Middle frontal gyrus (tissue), 1 donor: ENCODE measurements around the gene NDFIP2.

Source experiments
- DNase-seq: peaks from one replicate; pipeline ENCODE4 v3.0.0-alpha.2; 2015; ENCODE audit warnings: low spot score; ENCODE audit errors: extremely low spot score

The NDFIP2 gene

DNA sequence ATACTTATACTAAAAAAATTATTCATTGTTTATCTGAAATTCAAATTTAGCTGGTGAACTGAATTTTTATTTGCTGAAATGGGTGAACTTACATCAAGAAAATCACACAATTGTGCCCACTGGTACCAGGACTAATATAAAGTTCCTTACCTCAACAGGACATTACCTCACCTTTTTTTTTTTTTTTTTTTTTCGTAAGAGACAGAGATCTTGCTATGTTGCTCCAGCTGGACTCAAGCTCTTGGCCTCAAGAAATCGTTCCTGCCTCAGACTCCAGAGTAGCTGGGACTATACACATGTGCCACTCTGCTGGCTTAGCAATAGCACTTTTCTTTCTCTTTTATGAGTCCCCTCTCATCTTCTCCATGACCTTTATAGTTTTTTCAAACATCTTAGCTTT, 22.5 kb upstream of the NDFIP2 start:
- DNase-seq: no peak

DNA sequence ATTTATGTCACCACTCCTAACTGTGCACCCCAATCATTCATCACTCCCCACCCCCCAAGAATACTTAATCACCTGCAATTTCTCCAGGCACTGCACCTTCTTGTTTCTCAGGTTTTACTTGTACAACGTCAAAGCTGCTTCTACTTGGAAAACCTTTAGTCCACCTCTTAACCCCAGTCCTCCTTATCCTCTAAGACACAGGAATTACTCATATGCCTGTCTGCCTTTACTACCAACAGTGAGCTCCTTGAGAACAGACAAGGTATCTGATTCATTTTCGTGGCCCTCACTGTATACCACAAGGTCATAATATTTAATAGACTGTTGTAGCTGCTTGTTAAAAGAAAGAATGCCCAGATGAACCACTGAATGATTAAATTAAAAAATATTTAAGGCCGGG, 21.0 kb upstream of the NDFIP2 start:
- no peak for DNase-seq

DNA sequence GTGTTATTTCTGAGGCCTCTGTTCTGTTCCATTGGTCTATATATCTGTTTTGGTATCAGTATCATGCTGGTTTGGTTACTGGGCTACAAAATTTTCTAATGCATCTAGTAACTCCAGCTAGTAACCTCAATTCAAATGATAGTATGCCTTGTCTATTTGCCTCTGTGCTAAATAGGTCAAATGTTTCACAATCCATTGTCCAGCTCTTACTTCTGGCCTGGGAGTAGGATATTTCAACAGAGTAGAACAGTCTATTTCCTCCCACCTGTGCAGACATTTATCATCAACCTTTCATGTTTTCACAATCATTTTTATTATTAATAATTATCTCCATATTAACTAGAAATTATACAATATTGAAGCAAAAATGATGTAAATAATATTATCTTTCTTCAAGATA, 18.1 kb upstream of the NDFIP2 start:
- no peak for DNase-seq

DNA sequence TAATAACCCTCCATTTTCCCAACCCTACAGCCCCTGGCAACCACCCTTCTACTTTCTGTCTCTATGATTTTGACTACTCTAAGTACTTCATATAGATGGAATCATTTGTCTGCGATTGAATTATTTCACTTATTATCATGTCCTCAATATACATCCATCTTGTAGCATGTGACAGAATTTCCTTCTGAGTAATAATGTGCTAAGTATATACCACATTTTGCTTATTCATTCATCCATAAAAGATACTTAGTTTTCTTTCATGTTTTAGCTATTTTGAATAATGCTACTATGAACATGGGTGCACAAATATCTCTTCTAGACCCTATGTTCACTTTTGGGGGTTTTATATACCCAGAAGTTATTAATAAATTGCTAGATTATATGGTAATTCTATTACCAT, 17.4 kb upstream of the NDFIP2 start:
- no peak for DNase-seq

DNA sequence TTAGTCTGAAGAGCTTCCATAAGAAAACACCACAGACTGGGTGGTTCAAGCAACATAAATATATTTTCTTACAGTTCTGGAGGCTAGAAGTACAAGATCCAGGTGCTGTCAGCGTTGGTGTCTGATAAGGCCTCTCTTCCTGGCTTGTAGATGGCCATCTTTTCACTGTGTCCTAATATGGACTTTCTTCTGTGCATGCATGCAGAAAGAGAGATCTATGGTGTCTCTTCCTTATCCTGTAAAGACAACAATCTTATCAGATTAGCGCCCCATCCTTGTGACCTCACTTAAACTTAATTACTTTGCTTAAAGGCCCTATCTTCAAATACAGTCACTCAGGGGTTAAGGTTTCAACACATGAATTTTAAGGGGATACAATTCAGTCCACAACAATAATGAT, 14.1 kb upstream of the NDFIP2 start:
- DNase-seq: no peak

DNA sequence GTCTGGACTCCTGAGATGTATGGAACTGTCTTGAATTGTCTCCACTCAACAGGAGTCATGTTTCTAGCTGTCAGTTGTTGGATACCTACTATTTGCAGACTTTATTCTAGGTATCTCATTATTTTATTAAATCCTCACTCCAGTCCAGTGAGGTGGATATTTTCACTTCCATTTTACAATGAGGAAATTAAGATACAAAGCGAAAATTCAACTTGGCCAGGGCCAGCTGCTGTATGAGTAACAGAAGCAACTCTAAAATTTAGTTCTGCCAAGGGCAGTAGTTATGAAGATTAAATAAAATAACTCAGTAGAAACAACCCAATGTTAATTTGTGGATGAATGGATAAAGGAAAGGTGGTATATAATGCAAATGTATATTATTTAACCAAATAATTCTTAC, 12.6 kb upstream of the NDFIP2 start:
- no peak for DNase-seq

DNA sequence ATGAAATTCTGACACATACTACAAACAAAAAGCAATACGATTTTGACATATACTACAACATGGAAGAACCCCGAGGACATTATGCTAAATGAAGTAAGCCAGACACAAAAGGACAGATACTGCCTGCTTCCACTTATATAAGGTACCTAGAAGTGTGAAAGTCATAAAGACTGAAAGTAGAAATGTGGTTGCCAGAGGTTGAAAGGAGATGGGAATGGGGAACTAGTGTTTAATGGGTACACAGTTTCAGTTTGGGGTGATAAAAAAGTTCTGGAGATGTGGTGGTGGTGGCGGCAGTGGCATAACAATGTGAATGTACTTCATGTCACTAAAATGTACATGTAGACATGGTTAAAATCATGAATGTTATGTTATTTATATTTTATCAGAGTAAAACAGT, 12.1 kb upstream of the NDFIP2 start:
- no peak for DNase-seq

DNA sequence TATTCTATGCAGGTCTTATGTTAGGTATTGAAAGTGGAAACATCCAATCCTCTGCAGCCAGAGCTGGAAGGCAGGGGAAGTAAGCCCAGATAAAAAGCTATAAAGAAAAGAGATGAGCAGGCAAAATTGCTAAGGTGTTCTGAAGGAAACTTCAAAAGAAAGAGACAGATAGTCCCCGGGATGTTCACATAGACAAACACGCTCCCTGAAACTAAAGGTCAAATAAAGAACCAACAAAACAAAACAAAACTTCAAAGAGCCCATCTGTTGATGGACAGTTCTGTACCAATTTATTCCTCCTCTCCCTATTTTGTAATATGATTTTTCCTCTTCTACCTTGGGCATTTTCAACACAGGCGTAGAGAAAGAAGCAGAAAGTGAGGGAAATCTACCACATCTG, 11.3 kb upstream of the NDFIP2 start:
- no peak for DNase-seq

DNA sequence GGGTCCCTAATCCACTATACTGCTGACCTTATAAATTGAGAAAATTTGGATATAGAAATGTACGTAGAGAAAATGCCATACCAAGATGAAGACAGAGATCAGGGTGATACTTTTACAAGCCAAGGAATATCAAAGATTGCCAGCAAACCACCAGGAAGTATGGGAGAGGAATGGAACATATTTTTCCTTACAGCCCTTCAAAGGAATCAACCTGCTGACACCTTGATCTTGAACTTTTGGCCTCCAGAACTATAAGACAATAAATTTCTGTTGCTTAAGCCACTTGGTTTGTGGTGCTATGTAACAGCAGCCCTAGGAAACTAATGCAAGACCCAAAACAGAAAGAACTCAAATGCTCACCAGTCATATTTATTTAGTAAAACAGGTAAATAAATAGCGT, 10.3 kb upstream of the NDFIP2 start:
- DNase-seq: no peak

DNA sequence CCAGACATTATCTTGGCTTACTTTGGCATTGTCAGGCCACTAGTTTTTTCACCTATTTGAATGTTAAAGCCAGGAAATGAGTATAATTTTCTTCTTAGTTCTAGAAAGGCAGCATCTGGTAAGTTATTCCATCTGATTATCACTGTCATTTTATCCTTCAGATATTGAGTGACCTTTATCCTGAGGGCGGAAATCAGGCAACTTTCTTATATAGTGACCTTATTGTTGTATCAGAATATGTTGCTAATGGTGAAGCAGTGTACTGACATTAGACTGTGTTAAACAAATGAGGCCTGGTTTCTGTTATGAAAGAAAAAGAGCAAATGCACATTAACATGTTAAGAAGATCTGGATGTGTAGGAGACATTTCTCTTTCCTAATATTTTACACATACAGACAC, 5.4 kb upstream of the NDFIP2 start:
- DNase-seq: no peak

DNA sequence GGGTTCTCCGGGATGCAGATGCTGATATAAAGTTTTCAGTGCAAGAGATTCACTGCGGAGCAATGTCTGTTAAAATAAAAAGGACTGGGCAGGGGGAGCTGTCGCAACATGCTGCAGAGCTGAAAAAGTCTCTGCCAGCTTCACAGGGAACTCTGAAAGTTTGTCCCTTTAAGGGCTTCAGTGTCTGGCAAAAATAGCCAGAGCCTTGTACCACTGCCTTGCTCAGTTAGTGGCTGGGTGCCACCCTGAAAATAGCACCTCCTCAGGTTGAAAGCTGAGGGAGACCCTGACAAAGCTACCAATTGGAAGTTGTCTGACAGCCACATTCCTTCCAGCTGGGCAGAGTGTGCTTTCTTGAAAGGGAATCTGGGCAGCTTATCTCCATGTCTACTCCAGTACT, 3.0 kb upstream of the NDFIP2 start:
- no peak for DNase-seq

DNA sequence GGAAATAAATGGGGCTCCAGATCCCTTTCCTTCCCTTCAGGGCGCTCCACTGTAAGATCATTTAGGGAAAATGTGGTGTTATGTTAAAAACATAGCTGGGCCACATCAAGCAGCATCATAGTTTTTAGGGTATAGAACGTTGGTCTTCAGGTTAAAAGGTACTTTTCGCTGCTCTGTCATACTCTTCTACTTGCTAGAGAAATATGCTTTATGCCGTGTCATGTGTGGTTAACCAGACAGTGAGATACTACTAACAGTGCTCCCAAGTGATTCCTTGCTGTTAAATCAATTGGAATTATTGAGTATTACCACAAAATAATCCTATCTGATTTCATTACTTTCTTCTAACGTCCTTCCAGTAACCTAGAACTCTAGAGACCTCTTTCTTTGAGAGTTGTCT, 1.1 kb upstream of the NDFIP2 start:
- no peak for DNase-seq

DNA sequence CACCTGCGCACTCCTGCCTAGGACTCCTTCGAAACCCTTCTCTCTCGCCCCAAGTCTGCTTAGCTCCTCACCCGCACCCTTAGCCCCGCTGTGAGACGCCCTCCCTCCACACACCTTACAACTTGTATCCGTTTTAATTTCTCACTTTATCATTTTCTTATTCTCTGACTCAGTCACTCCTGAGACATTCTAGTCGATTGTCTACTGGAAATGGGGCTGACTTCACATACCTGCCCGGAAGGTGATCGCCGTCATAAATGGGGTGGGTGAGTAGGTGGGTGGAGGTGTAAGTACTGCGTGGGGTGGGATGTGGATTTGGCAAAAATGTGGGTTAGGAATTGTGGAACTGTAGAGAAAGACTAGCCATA, 714 bp downstream of the NDFIP2 start:
- DNase-seq: no peak

DNA sequence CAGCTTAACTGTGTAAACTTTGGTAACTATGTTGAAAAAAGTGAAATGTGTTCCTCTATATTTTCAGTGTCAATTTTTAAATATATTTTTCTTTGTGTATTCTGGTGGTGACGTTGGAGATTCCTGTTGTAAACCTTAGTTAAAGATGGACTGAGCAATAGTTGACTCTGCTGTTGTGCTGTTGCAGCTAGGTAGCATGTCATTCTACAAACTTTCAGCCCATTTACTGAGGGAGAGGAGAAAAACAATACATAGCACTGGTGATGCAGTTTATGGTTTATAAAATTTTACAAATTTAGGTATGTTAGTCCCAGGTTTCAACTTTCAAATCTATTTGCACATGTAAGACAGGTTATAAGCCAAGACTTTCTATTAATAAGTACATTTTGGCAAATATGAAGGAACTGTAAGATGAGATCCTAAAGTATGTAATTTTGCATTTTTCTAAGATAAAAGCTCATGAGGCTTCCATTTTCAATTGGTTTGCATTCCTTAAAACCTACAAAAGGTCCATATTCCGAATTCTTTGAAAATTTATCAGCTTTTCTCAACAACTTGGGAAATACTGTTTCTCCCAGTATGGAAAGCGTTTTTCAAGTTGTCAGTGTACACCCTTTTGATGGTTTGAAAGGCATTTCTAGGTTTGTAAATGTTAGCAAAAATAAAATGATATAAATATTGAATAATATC, 1.5 kb downstream of the NDFIP2 start:
- DNase-seq: no peak

DNA sequence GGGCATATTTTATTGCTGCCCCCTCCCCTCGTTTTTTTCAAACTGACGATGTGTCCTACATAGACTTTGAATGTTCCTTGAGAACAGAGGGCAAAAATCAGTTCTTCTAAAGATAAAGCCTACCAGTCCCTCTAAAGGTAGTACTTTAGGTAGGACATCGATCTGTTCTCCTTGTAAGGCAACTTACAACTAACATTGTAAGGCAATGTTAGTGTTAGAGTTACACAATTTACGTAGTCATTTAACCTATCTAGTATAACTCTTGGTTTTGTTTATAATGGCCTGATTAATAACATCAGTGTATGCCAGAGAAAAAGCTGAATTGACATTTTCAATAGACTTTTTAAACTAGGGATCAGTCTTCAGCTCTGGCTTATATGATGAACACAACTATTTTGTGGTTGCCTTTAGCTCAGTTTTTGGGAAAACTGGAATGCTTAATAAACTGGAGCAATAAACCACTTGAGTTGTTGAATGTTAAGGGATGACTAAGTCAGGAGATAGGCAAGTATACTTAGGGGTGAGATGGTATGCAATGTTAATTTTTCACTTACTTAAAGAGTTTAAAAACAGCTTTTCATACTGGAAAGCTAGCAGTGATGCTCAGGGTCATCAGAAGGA, 2.2 kb downstream of the NDFIP2 start:
- DNase-seq: no peak

DNA sequence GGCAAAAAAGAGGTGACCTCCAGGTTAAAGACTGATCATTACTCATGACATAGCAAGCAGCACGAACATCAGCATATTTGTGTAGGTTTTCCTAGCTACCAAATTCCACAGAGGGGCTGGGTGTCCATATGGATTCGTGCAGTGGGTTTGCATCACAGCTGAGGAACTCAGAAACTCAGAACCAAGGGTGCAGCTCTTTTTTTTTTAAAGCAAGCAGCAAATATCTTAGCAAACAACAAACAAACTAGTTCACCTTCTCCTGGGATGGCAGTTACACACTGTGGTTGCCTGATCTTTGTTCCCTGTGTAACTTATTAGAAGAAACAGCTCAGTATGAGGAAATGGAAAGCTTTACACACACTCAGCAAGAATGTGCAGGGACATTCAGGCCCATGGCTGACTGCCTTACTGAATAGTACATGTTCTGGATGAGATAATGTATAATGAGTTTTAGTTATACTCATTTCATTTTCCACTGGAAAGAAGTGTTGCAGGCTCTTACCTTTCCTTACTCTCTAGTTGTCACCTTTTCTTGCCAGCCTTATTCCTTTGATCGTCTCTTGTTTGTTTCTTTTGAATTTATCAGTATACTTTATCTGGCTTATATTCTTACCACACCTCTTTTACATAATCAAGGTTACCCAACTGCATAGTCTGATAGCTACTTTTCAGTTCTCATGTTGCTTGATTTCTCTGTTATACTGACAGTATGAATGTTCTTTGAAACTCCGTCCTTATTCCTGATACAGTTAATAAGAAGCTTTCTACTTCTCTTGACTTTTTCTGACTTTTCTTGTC, 4.3 kb downstream of the NDFIP2 start:
- DNase-seq: no peak

DNA sequence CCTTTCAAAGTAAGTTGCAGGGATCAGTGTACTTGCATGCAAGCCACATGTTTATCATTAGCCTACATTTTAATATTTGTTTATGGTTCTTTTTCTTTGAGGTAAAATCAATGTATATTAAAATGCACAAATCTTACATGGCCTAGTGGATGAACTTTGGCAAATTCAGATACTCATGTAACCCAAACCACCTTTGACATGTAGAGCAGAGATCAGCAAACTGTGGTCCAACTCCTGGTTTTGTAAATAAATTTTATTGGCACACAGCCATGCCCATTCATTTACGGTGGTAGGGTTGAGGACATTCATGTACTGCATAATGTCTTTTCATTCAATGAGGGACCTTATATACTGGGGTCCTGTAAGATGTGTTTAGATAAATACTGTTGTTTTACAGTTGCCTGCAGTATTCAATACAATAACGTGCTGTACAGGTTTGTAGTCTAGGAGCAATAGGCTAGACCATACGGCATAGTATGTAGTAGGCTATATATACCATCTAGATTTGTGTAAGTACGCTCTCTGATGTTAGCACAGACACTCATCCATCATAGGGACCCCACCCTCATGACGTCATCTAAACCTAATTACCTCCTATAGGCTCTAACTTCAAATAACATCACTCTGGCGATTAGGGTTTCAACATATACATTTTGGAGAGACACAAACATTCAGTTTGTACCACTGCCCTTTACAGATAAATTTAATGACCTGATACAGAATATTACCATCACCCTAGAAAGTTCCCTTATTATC, 5.7 kb downstream of the NDFIP2 start:
- DNase-seq: no peak

DNA sequence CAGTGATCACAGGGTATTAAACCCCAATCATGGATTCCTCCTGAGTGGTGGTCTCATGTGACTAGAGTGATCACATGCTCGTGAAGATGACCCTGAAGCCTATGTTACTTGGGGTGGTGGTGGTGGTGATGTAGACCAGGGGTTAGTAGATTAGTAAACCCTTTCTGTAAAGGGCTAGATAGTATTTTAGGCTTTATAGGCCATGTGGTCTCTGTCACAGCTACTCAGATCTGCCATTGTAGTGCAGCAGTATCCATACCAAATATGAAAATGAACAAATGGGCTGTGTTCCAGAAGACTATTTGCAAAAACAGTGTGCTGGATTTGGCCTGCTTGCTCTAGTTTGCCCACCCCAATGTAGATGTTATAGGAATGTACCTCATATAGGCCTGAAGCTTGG, 9.4 kb downstream of the NDFIP2 start:
- DNase-seq: no peak

DNA sequence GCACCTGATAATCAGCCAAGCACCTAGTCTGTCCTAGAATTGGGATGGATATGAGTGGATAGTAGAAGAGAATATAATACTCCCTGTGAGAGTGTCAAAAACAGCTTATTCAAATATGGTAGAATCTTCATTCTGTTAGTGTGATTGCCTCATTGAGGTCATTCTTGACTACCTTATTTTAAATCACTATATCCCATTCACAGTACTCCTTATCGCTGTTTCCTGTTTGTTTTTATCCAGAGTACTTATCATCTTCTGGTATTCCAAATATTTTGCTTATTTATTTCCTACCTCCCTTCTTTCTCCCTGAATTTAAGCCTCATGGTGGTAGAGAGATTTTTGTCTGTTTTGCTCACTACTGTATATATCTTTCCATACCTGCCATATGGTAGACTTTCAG, 9.9 kb downstream of the NDFIP2 start:
- DNase-seq: no peak

DNA sequence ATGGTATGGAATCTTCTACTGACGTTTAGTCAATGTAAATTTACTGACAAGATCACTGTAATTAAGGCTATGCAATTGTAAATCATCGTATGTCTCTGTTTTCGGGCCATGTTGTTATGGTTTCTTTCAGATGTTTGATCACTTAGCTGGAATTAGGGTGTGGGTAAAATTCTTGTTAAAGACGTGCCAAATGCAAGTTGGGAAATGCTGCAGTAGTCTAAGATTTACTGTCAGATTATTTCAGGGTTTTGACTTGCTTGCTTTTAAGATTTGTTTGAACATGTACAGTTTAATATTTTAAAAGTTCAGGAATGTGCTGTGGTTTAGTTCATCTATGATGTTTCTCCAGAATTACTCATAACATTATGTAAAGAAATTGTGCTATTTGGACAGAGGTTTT, 10.8 kb downstream of the NDFIP2 start:
- no peak for DNase-seq

DNA sequence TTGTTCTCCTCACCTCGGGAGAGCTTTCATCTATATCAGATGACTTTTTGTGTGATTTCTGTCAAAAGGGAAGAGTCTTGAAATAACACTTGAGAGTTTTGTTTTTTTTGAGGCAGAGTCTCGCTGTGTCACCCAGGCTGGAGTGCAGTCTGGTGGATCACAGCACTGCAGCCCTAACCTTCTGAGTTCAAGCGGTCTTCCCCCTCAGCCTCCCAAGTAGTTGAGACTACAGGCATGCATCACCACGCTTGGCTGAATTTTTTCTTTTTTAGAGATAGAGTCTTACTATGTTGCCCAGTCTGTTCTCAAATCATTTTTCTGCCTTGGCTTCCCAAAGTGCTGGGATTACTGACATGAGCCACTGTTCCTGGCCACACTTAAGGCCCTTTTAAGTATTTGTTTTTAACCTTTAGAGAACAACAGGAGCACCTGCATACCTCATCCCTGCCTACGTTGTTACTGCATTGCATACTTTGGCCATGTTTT, 11.4 kb downstream of the NDFIP2 start:
- no peak for DNase-seq
